Uterus (tissue), 4 donors: Measurements from ENCODE around the gene ZNF362. TPM values are rescaled to one million over a fixed set of nuclear protein-coding genes. Genes with fewer than 3 reads are reported as not detected.
"Not testable (repeated sequence)": the region's sequence is repeated elsewhere in the genome, so short reads cannot be mapped to it uniquely, and the experiment has no call there.

Source experiments
- DNase-seq, 2 donors: peaks; one replicate each; pipeline ENCODE4 v3.0.0-alpha.2; 2019 to 2020
- H3K27ac ChIP-seq, 2 donors: fragments of 200-600 bp; sonication (generic); 1 replicate in 1 of 2; 2 replicates in 1 of 2; pipeline ENCODE4 v1.5.1; 2016 to 2018
- H3K27me3 ChIP-seq, 2 donors: fragments of 200-600 bp; sonication (generic); one replicate each; pipeline ENCODE4 v1.5.1; 2018 to 2019; ENCODE audit warnings: control low read depth in 1 of 2
- H3K36me3 ChIP-seq, 2 donors: fragments of 200-600 bp; sonication (generic); one replicate each; pipeline ENCODE4 v1.5.1; 2019; ENCODE audit warnings: control low read depth in 1 of 2
- H3K4me1 ChIP-seq, 2 donors: fragments of 200-600 bp; sonication (generic); one replicate each; pipeline ENCODE4 v1.5.1; 2018 to 2019; ENCODE audit warnings: control low read depth in 1 of 2
- H3K4me3 ChIP-seq, 2 donors: fragments of 200-600 bp; sonication (generic); 1 replicate in 1 of 2; 2 replicates in 1 of 2; pipeline ENCODE4 v1.5.1; 2018 to 2019; ENCODE audit warnings: mild to moderate bottlenecking in 1 of 2
- H3K9me3 ChIP-seq, 2 donors: fragments of 200-600 bp; sonication (generic); one replicate each; pipeline ENCODE4 v1.5.1; 2019; ENCODE audit warnings: control low read depth in 1 of 2
- POLR2A ChIP-seq, 2 donors: fragments of 450-650 bp; IDR thresholded peaks; one replicate each; pipeline ENCODE4 v1.6.1; 2016; ENCODE audit warnings: antibody characterized with exemption in 2 of 2, mild to moderate bottlenecking in 1 of 2, moderate library complexity in 1 of 2
- intact Hi-C: fragments of 100-400 bp; cut with DNase I; formaldehyde crosslinking; loops from one replicate; pipeline ENCODE4 v1.15.1; 2023; ENCODE audit warnings: low total_unique reads
- total RNA-seq, 4 donors: library from RNA; depleted of rRNA in 3 of 4; stranded (reverse); fragments of >200 nt in 3 of 4; gene quantifications; one replicate each; pipeline versions ENCODE4 v1.1.0 to v1.2.4, GENCODE V29; 2014 to 2023
- TF ChIP-seq, protein P1 (sequence below), 4 experiments: fragments of 200-600 bp in 2 of 4; fragments of 450-650 bp in 2 of 4; sonication (generic) in 2 of 4; IDR thresholded peaks; one replicate each; pipeline ENCODE4 v1.5.1; 2016 to 2019; ENCODE audit warnings: antibody characterized with exemption in 4 of 4, mild to moderate bottlenecking in 2 of 4, moderate library complexity in 1 of 4
- donor health status: DM: yes; HTN: yes; CAD: no.

The ZNF362 gene
- total RNA-seq, 4 donors from 2014 or later: 9.2 to 45.3 (median 25.8) TPM

GRCh38 chr1:33305816-33306652, 49.7 kb downstream of the ZNF362 start:
- H3K36me3 ChIP-seq: no peaks in the 10 kb centered on the region
- H3K4me3 ChIP-seq: peak overlapping the region in 1 of 2 donors; percentile 38
- H3K27ac ChIP-seq: peak overlapping the region in 1 of 2 donors; percentile 56
- TF ChIP-seq, protein P1, sequence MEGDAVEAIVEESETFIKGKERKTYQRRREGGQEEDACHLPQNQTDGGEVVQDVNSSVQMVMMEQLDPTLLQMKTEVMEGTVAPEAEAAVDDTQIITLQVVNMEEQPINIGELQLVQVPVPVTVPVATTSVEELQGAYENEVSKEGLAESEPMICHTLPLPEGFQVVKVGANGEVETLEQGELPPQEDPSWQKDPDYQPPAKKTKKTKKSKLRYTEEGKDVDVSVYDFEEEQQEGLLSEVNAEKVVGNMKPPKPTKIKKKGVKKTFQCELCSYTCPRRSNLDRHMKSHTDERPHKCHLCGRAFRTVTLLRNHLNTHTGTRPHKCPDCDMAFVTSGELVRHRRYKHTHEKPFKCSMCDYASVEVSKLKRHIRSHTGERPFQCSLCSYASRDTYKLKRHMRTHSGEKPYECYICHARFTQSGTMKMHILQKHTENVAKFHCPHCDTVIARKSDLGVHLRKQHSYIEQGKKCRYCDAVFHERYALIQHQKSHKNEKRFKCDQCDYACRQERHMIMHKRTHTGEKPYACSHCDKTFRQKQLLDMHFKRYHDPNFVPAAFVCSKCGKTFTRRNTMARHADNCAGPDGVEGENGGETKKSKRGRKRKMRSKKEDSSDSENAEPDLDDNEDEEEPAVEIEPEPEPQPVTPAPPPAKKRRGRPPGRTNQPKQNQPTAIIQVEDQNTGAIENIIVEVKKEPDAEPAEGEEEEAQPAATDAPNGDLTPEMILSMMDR (IDR thresholded peaks at IDR 0.05): no peak
- no peaks in the 10 kb centered on the region for H3K9me3 ChIP-seq
- H3K27me3 ChIP-seq: no peaks in the 10 kb centered on the region
- intact Hi-C loops: no loop called here
- no peak for DNase-seq
- H3K4me1 ChIP-seq: peaks cover 0 to 5% of the 10 kb centered on the region in 2 donors

DNA sequence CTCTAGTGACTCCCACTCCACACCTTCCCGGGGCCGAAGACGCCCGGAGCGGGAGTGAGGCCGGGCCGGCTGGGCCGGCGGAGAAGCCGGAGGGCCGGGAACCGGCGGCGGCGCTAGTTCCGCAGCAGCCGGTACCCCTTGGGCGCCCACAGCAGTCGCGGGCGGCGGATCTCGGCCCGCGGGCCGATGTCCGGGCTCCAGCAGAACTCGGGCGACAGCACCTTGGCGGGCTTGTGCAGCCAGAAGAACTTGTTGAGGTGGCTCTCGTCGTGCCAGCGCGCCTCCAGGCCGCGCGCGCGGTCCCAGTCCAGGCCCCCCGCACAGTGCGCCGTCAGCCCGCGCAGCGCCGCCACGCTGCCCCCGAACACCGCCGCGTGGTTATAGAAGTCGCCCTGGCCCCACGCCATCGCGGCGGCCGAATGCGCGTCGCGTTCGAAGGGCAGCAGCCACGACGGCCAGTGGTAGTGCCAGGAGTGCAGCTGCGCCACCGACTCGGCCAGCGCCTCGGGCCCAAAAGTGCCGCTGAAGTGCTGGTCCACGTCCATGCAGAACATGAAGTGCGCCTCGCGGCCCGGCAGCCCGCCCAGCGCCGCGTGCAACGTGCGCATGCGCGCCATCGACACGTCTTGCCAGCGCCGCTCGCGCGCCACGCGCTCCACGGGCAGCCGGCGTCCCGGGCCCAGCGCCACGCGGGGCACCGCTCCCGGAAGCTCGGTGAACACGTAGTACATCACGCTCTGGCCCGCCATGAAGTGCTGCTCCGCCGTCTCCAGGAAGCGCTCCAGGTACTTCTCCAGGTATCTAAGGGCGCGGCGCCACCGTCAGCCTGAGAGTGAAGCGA, 50.6 kb downstream of the ZNF362 start:
- no peaks in the 10 kb centered on the region for H3K36me3 ChIP-seq
- H3K4me3 ChIP-seq: peak overlapping the region in 1 of 2 donors; percentile 38
- H3K27ac ChIP-seq: peak overlapping the region in 1 of 2 donors; percentile 56
- H3K9me3 ChIP-seq: no peaks in the 10 kb centered on the region
- H3K4me1 ChIP-seq: peaks cover 0 to 5% of the 10 kb centered on the region in 2 donors
- no peaks in the 10 kb centered on the region for H3K27me3 ChIP-seq
- peak in 1 of 2 donors; percentile 49 for DNase-seq
- intact Hi-C loops: no loop called here
- TF ChIP-seq, protein P1 (IDR thresholded peaks at IDR 0.05): no peak
- TF ChIP-seq POLR2A (IDR thresholded peaks at IDR 0.05): no peak

DNA sequence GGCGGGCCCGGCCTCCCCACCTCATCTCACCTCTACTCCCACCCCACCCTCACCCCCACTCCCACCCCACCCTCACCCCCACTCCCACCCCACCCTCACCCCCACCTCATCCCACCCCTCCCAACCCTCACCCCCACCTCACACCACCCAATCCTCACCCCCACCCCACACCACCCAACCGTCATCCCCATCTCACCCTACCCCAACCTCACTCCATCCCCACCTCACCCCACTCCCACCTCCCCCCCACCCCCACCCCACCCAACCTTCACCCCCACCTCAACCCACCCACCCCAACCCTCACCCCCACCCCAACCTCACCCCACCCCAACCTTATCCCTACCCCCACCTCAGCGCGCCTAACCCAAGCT, 51.2 kb downstream of the ZNF362 start:
- H3K27ac ChIP-seq: no peak overlapping the region
- H3K4me1 ChIP-seq: peaks cover 0 to 5% of the 10 kb centered on the region in 2 donors
- no peak overlapping the region for H3K4me3 ChIP-seq
- TF ChIP-seq, protein P1 (IDR thresholded peaks at IDR 0.05): no peak
- TF ChIP-seq POLR2A (IDR thresholded peaks at IDR 0.05): no peak
- no peaks in the 10 kb centered on the region for H3K9me3 ChIP-seq
- no peak for DNase-seq
- H3K27me3 ChIP-seq: no peaks in the 10 kb centered on the region
- no peaks in the 10 kb centered on the region for H3K36me3 ChIP-seq
- intact Hi-C loops: no loop called here

GRCh38 chr1:33309351-33309750, 53.1 kb downstream of the ZNF362 start:
- H3K36me3 ChIP-seq, intact Hi-C loops, H3K27me3 ChIP-seq, H3K9me3 ChIP-seq, DNase-seq, H3K4me1 ChIP-seq, H3K4me3 ChIP-seq, H3K27ac ChIP-seq: not testable (repeated sequence)

GRCh38 chr1:33310702-33311101, 54.4 kb downstream of the ZNF362 start:
- no peak overlapping the region for H3K27ac ChIP-seq
- H3K9me3 ChIP-seq: no peaks in the 10 kb centered on the region
- no peak for DNase-seq
- H3K4me1 ChIP-seq: peaks cover 0 to 5% of the 10 kb centered on the region in 2 donors
- no peaks in the 10 kb centered on the region for H3K27me3 ChIP-seq
- no peak overlapping the region for H3K4me3 ChIP-seq
- intact Hi-C loops: no loop called here
- no peaks in the 10 kb centered on the region for H3K36me3 ChIP-seq
- TF ChIP-seq POLR2A (IDR thresholded peaks at IDR 0.05): no peak
- TF ChIP-seq, protein P1 (IDR thresholded peaks at IDR 0.05): no peak
